ENCODE data around the gene EIF4B. TPM values are rescaled to one million over a fixed set of nuclear protein-coding genes. Genes with fewer than 3 reads are reported as not detected.

The EIF4B gene
- total and polyA plus RNA-seq, 2 of the 13 experiments (the other 11 are each of a cell fraction or from before 2014, with no cell fraction given): 416 to 548 TPM

DNA sequence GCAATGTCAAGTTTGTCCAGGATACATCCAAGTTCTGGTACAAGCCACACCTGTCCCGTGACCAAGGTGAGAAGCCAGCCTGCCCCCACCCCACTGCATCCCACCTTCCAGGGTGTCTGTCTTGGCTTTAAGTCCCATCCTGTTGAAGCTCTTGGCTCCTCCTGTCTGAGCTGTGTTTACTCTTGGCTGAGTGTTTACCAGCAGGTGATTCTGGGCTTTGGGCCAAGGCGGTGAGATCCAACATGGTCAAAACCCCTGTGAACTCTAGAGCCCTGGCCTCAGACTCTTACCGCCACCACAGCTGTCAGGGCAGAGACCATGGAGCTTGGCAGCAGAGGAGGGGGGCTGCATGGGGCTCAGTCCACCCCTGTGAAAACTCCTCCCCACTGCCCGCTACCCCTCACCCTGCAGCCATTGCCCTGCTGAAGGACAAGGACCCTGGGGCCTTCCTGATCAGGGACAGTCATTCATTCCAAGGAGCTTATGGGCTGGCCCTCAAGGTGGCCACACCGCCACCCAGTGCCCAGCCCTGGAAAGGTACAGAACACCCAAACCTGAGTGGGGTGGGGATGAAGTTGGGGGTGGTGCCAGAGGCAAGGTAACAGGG, 55.3 kb downstream of the EIF4B start:
- peak overlapping the region in 1 of 3 experiments; percentile 18; a peak in 1 of 6 replicates for H3K4me3 ChIP-seq (replicated peaks in 1 of 3; ENCODE audit: insufficient read depth in 1 of 3, low read depth in 2 of 3, low read length in 3 of 3)
- BruUV-seq (replicated peaks): no TSS peak
- H3K36me3 ChIP-seq (replicated peaks in 1 of 2; ENCODE audit: control insufficient read depth in 1 of 2, insufficient read depth in 2 of 2, low read length in 2 of 2): peaks cover 0 to 18% of the 10 kb centered on the region in 2 experiments; a peak in 2 of 5 replicates
- peak; percentile 92 for DNase-seq (ENCODE audit: low spot score)
- ATAC-seq: peak; percentile 81
- 28% methylated on average over 3 of the region's 5 CpGs for WGBS (ENCODE audit: low lambda C conversion rate)
- H3K9me3 ChIP-seq (ENCODE audit: low read length): no peaks in the 10 kb centered on the region
- no peaks in the 10 kb centered on the region for H3K27me3 ChIP-seq (ENCODE audit: control insufficient read depth in 1 of 2, insufficient read depth in 2 of 2, low read length in 2 of 2)
- peak overlapping the region; percentile 53 for H3K4me2 ChIP-seq (ENCODE audit: low read depth, low read length)
- FAIRE-seq: peak; percentile 83
- H4K20me1 ChIP-seq (ENCODE audit: insufficient read depth, low read length): no peaks in the 10 kb centered on the region
- ChIA-PET POLR2A (interaction anchor here (0.7 to 3.4 kb wide), 9 partner anchors 10 to 234 kb away, joined by 3 to 50 read pairs (median 8); partner anchors contain the start of genes CSAD, EIF4B, PFDN5 and SOAT2), CTCF (ENCODE audit: low intra/inter-chr PET ratio, low total read pairs) (interaction anchor here (0.8 kb wide), 1 partner anchor 14 kb away, joined by 4 read pairs; no protein-coding TSS in a partner anchor)
- no peak overlapping the region for H3K9ac ChIP-seq (ENCODE audit: insufficient read depth, low read depth, low read length)
- H3K4me1 ChIP-seq (ENCODE audit: insufficient read depth, low read length): peaks cover 34% of the 10 kb centered on the region
- intact Hi-C loops (cut with micrococcal nuclease; ENCODE audit: unreplicated experiment) (loop anchor here (1.0 kb wide), 1 partner anchor 8 kb away; no protein-coding TSS in a partner anchor), in situ Hi-C loops (cut with HindIII; ENCODE audit: extremely low pct_ligation_motif_present, low pct_unique_long_range_greater_than_20kb) (loop anchor here (5.0 kb wide), 2 partner anchors 41 to 131 kb away; partner anchors contain the start of gene SOAT2)
- no peaks in the 10 kb centered on the region for H3K79me2 ChIP-seq (ENCODE audit: insufficient read depth, low read length)
- H3K27ac ChIP-seq (ENCODE audit: extremely low read length, insufficient read depth, low read length): peak overlapping the region; percentile 61
- H2AFZ ChIP-seq (ENCODE audit: low read length): no peak overlapping the region
- no peak for TF ChIP-seq ZBTB7A (CRISPR knock-in tag; IDR thresholded peaks at IDR 0.05)
- TF ChIP-seq KLF11 (CRISPR knock-in tag; IDR thresholded peaks at IDR 0.05): peak; percentile 76; the same call in 1 of the 2 replicates
- TF ChIP-seq YEATS2 (CRISPR knock-in tag; IDR thresholded peaks at IDR 0.05; ENCODE audit: borderline replicate concordance): peak; percentile 50; the same call in 1 of the 2 replicates
- no peak for TF ChIP-seq ZNF773 (CRISPR knock-in tag; IDR thresholded peaks at IDR 0.05; ENCODE audit: borderline replicate concordance)
- TF ChIP-seq MED13 (CRISPR knock-in tag; IDR thresholded peaks at IDR 0.05): no peak
- no peak for TF ChIP-seq ZNF367 (CRISPR knock-in tag; IDR thresholded peaks at IDR 0.05; ENCODE audit: borderline replicate concordance)
- peak; percentile 62; the same call in 1 of the 2 replicates for TF ChIP-seq GFI1 (CRISPR knock-in tag; IDR thresholded peaks at IDR 0.05; ENCODE audit: borderline replicate concordance)
- TF ChIP-seq, protein P1, sequence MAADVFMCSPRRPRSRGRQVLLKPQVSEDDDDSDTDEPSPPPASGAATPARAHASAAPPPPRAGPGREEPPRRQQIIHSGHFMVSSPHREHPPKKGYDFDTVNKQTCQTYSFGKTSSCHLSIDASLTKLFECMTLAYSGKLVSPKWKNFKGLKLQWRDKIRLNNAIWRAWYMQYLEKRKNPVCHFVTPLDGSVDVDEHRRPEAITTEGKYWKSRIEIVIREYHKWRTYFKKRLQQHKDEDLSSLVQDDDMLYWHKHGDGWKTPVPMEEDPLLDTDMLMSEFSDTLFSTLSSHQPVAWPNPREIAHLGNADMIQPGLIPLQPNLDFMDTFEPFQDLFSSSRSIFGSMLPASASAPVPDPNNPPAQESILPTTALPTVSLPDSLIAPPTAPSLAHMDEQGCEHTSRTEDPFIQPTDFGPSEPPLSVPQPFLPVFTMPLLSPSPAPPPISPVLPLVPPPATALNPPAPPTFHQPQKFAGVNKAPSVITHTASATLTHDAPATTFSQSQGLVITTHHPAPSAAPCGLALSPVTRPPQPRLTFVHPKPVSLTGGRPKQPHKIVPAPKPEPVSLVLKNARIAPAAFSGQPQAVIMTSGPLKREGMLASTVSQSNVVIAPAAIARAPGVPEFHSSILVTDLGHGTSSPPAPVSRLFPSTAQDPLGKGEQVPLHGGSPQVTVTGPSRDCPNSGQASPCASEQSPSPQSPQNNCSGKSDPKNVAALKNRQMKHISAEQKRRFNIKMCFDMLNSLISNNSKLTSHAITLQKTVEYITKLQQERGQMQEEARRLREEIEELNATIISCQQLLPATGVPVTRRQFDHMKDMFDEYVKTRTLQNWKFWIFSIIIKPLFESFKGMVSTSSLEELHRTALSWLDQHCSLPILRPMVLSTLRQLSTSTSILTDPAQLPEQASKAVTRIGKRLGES (CRISPR knock-in tag; IDR thresholded peaks at IDR 0.05; ENCODE audit: borderline replicate concordance): no peak
- no peak for TF ChIP-seq CENPX (CRISPR knock-in tag; IDR thresholded peaks at IDR 0.05)
- TF ChIP-seq ZNF30 (CRISPR knock-in tag; IDR thresholded peaks at IDR 0.05): no peak
- no peak for TF ChIP-seq ZNF383 (CRISPR knock-in tag; IDR thresholded peaks at IDR 0.05; ENCODE audit: borderline replicate concordance)
- no peak; the same call in 1 of the 2 replicates for TF ChIP-seq HOXD1 (CRISPR knock-in tag; IDR thresholded peaks at IDR 0.05)
- TF ChIP-seq ZNF782 (CRISPR knock-in tag; IDR thresholded peaks at IDR 0.05; ENCODE audit: borderline replicate concordance): no peak
- TF ChIP-seq TRIM24 (CRISPR knock-in tag; IDR thresholded peaks at IDR 0.05): no peak
- no peak for TF ChIP-seq ZNF180 (CRISPR knock-in tag; IDR thresholded peaks at IDR 0.05; ENCODE audit: borderline replicate concordance, low read depth)
- no peak for TF ChIP-seq SOX6 (IDR thresholded peaks at IDR 0.05)
- TF ChIP-seq SOX6 (CRISPR knock-in tag; IDR thresholded peaks at IDR 0.05): peak; percentile 71; the same call in 1 of the 2 replicates
- TF ChIP-seq ESRRA (CRISPR knock-in tag; IDR thresholded peaks at IDR 0.05; ENCODE audit: low read depth): peak; percentile 54; the same call in 1 of the 2 replicates
- peak; percentile 37; the same call in 1 of the 2 replicates for TF ChIP-seq NR2C2 (CRISPR knock-in tag; IDR thresholded peaks at IDR 0.05; ENCODE audit: borderline replicate concordance)
- no peak for TF ChIP-seq ELF4 (CRISPR knock-in tag; IDR thresholded peaks at IDR 0.05; ENCODE audit: borderline replicate concordance)
- TF ChIP-seq ZSCAN25 (CRISPR knock-in tag; IDR thresholded peaks at IDR 0.05): peak; percentile 98
- no peak for TF ChIP-seq WIZ (CRISPR knock-in tag; IDR thresholded peaks at IDR 0.05)
- TF ChIP-seq STAG1 (CRISPR knock-in tag; IDR thresholded peaks at IDR 0.05): peak; percentile 48
